GM12873 (cell line): ENCODE measurements around the gene SMAD6.

Experiments
- TF ChIP-seq, protein P1 (sequence below): IDR thresholded peaks from 2 replicates; pipeline ENCODE4 v1.5.1; 2012; ENCODE audit warnings: low read depth, mild to moderate bottlenecking, moderate library complexity, low read length, control low read depth; ENCODE audit not compliant: insufficient read depth; ENCODE audit errors: missing control alignments

Gene SMAD6

DNA sequence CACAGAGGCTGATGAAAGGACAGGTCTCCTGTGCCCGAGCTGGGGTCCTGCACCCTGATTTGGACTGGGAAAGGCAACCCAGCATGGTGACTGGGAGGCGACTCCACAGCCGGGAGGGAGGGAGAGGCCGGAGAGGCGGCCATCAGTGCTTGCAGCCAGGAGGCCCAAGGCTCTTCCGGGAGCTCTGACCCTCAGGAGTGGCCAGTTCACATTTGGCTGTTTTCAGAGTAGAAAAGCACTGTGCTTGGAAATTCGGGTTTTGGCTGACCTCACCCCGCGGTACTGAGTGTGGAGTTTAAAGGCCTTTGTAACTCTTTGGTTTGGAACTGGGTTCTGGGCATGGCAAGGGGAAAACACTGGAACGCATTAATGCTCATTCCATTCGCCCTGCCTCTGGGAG is 31.9 kb downstream of the SMAD6 start:
- TF ChIP-seq, protein P1, sequence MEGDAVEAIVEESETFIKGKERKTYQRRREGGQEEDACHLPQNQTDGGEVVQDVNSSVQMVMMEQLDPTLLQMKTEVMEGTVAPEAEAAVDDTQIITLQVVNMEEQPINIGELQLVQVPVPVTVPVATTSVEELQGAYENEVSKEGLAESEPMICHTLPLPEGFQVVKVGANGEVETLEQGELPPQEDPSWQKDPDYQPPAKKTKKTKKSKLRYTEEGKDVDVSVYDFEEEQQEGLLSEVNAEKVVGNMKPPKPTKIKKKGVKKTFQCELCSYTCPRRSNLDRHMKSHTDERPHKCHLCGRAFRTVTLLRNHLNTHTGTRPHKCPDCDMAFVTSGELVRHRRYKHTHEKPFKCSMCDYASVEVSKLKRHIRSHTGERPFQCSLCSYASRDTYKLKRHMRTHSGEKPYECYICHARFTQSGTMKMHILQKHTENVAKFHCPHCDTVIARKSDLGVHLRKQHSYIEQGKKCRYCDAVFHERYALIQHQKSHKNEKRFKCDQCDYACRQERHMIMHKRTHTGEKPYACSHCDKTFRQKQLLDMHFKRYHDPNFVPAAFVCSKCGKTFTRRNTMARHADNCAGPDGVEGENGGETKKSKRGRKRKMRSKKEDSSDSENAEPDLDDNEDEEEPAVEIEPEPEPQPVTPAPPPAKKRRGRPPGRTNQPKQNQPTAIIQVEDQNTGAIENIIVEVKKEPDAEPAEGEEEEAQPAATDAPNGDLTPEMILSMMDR: no peak

DNA sequence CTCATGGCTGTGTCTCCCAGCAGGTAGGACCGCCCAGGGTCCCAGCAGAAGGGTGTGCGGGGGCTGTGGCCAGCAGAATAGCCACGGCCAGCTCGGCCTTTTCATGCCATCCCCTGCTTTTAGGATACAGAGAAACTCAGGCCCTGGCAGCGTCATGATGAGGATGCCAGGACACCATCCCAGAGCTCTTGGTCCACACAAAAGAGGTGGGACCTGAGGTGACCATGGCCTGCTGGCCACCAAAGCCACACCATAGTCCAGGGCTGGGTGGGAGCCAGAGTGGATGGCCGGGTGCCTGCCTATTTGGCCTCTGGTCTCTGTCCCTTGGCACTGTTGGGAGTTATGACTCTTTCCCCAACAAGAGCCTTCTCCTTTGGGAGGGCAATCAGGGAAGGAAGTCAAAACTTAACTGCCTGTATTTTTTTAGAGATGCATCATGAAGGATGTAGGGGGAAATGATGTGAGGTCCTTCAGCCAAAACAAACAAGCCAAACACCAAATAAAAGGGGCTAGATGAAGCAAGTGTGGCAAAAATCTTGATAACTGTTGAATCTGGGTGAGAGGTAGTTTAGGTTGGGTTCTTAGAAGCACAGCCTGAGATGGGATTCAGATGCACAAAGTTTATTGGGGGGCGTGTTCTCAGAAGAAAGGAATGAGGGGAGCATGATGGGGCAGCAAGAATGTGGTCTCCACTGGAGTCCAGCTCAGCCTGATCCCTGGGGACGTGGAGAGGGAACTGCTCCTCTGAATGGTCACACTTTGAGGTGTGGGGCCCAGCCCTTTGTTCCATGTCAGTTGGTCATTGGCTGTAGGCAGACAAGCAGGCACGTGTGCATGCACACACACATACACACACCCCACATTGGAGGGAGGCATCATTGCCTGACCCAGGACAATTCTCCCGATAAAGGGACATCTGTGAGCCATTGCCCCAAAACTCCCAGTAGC is 33.2 kb downstream of the SMAD6 start:
- TF ChIP-seq, protein P1: no peak

DNA sequence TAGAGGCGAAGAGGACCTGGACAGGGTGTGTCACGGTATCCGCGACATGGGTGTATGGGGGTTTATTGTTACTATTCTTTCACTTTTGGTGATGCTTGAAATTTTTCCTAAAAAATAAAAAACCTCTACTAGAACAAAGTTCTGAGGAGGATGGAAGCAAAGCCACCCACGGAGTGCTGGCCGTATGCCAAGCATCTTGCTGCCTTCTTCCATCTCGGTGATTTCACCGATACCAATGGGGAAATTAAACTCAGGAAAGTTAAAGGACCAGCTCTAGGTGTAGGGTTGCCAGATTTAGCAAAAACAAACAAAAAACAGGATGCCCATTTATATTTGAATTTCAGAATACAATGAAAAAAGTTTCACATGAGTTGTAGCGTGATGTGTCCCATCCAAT is 33.9 kb downstream of the SMAD6 start:
- TF ChIP-seq, protein P1: no peak

DNA sequence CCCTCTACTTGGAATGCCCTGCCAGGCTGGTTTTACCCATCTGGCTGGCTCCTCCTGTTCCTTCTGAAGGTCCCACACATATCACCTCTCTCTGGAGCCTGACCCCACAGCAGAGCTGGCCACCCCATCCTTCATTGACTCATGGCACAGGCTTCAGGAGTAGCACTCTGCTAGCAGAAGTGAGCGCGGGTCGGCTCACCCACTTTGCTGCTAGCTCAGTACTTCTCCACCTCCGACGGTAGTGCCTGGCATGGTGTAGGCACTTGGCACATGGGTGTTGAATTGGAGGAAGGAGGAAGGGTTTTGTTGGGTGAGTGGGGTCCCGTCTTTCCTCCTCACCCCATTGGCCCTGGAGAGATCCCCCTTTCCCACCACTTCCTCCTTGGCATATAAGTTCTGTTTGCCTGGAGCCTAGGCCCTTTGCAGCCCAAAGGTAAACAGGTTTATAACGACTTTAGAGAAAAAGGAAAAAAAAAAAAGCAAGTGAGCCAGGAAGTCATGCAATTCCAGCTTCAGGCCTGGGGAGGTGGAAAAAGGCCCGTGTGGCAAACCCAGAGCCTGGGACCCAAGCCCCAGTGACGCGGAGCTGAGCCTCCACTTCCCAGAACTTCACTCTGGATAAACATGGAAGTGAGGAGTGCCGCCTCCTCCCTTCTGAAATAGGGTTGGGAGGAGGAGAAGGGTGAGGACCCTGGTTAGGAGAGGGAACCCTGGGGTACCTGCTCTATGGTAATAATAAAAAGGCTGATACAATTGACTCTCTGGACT is 35.4 kb downstream of the SMAD6 start:
- TF ChIP-seq, protein P1: no peak

DNA sequence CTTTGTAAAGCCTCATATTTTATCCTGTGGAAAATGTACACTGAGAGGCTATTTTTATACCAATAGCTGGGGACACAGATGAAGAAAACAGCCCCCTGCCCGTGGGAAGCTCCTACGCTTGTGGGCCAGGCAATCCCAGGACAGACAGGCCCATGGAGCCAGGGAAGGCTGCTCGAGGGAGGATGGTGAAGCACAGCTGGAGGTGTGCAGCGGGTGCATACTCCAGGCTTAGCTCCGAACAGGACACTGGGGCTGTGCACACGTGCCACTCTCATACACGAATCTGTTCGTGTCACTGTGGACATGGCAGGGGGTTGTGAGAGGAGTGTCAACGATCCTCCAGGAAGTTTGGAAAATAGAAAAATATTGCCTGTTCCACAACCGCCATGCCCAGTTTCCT is 36.1 kb downstream of the SMAD6 start:
- TF ChIP-seq, protein P1: no peak

DNA sequence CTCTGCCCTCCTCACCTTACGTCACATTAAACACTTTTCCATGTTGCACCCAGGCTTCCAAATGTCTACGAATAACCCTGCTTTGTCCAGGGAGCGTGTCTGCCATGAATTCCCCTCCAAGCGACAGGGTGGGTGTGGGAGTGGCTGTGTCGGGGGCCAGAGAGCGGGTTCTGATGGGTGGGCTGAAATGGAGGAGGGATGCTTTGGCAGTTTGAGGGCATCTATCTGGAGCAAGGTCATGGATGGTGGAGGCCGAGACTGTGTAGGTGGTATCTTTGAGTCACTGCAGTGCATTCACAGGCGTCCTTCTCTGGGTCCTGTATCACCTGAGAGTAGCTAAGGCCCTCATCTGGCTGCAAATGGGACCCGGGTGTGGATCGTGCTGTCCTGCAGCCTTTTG is 36.6 kb downstream of the SMAD6 start:
- TF ChIP-seq, protein P1: no peak

DNA sequence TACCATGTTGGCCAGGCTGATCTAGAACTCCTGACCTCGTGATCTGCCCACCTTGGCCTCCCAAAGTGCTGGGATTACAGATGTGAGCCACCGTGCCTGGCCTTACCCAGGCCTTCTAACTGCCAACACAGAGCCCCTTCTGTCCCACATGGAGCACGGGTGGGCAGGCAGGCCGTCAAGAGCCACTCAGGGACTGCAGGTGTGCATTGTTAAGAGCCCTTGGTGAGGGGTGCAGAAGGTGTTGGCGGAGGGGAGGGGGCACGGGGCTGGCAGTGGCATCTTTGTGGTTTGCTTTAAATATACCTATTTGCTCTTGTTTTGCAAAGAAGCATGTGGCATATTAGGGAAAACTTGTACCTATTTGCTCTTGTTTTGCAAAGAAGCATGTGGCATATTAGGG is 37.3 kb downstream of the SMAD6 start:
- TF ChIP-seq, protein P1: no peak
